ENCODE measurements around the gene ARHGAP22. TPM values are rescaled to one million over a fixed set of nuclear protein-coding genes. Genes with fewer than 3 reads are reported as not detected.

The ARHGAP22 gene
- total RNA-seq, 1 donor from 2014 or later = 6.2 TPM

DNA sequence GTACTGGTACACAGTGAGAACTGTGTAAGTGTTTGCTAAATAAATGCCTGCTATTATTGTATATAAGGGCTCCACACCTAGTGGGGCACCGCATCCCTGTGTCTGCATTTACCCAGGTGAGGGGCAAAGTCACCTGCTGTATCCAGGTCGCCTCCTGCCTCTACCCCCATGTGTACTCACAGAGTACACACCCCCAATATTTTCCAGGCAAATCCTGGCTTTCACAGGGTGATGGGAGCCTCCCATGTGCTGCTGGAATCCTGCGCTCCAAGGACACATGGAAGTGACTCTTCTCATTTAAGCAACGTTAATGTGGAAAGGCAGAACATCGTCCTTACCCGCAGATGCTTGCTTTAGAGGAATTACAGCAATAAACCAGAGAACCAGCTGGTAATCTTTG, 48.2 kb downstream of the ARHGAP22 start:
- H3K4me1 Mint-ChIP-seq (ENCODE audit: low read depth, unreplicated experiment) = peaks cover 8% of the 10 kb centered on the region
- H3K4me3 ChIP-seq (ENCODE audit: insufficient read depth, low read depth, low read length) = no peak overlapping the region
- no peak overlapping the region for H3K4me3 Mint-ChIP-seq (ENCODE audit: unreplicated experiment)
- H3K36me3 Mint-ChIP-seq (ENCODE audit: low read depth, unreplicated experiment) = no peaks in the 10 kb centered on the region
- peaks cover 25% of the 10 kb centered on the region for H4K20me1 ChIP-seq (ENCODE audit: insufficient read depth, low read length)
- DNase-seq (ENCODE audit: low read depth) (no peak), FAIRE-seq (no peak)
- H3K9me3 Mint-ChIP-seq (ENCODE audit: unreplicated experiment) = no peaks in the 10 kb centered on the region
- no peak overlapping the region for H3K4me2 ChIP-seq (ENCODE audit: low read length)
- H3K9ac ChIP-seq (ENCODE audit: low read length) = no peak overlapping the region
- no peaks in the 10 kb centered on the region for H3K4me1 ChIP-seq (ENCODE audit: insufficient read depth, low read length)
- H3K79me2 ChIP-seq (ENCODE audit: insufficient read depth, low read length) = peaks cover 7% of the 10 kb centered on the region
- no peaks in the 10 kb centered on the region for H3K27me3 Mint-ChIP-seq (ENCODE audit: low read depth, unreplicated experiment)
- H3K27ac ChIP-seq (ENCODE audit: low read depth, low read length) = no peak overlapping the region
- TF ChIP-seq, protein P1, sequence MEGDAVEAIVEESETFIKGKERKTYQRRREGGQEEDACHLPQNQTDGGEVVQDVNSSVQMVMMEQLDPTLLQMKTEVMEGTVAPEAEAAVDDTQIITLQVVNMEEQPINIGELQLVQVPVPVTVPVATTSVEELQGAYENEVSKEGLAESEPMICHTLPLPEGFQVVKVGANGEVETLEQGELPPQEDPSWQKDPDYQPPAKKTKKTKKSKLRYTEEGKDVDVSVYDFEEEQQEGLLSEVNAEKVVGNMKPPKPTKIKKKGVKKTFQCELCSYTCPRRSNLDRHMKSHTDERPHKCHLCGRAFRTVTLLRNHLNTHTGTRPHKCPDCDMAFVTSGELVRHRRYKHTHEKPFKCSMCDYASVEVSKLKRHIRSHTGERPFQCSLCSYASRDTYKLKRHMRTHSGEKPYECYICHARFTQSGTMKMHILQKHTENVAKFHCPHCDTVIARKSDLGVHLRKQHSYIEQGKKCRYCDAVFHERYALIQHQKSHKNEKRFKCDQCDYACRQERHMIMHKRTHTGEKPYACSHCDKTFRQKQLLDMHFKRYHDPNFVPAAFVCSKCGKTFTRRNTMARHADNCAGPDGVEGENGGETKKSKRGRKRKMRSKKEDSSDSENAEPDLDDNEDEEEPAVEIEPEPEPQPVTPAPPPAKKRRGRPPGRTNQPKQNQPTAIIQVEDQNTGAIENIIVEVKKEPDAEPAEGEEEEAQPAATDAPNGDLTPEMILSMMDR (IDR thresholded peaks at IDR 0.05; ENCODE audit: insufficient read depth, low read depth, low read length) = no peak
- no peak for TF ChIP-seq EZH2 (IDR thresholded peaks at IDR 0.05; ENCODE audit: insufficient read depth, low read length)
- no peak overlapping the region for H3K27ac Mint-ChIP-seq (ENCODE audit: unreplicated experiment)
- no peaks in the 10 kb centered on the region for H3K27me3 ChIP-seq (ENCODE audit: insufficient read depth, low read length)
- H3K36me3 ChIP-seq (ENCODE audit: insufficient read depth, low read length) = peaks cover 7% of the 10 kb centered on the region
- no peak overlapping the region for H2AFZ ChIP-seq (ENCODE audit: low read depth, low read length)
- H3K9me3 ChIP-seq (ENCODE audit: insufficient read depth, low read depth, low read length) = no peaks in the 10 kb centered on the region

DNA sequence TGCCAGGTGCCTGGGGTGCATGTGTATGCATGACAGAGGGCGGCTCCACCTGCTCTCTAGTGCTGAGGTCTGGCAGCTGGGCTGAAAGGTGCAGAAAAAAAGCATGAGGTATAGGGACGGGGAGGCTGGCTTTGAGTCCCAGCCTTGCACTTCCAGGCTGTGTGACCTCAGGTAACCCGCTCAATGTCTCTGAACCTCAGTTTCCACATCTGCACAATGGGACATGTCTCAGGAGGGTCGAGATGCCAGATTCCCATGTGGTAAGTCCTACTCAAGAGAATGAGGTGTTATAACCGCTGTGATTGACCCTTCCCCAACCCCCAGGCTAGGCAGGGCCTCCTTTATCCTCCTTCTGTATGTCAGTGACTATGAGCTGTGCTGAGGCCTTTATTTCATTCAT, 48.8 kb downstream of the ARHGAP22 start:
- no peak overlapping the region for H3K27ac Mint-ChIP-seq (ENCODE audit: unreplicated experiment)
- H3K4me2 ChIP-seq (ENCODE audit: low read length) = no peak overlapping the region
- no peaks in the 10 kb centered on the region for H3K9me3 ChIP-seq (ENCODE audit: insufficient read depth, low read depth, low read length)
- no peak overlapping the region for H3K4me3 Mint-ChIP-seq (ENCODE audit: unreplicated experiment)
- no peak for FAIRE-seq
- H2AFZ ChIP-seq (ENCODE audit: low read depth, low read length) = no peak overlapping the region
- no peak overlapping the region for H3K9ac ChIP-seq (ENCODE audit: low read length)
- DNase-seq (ENCODE audit: low read depth) = no peak
- H3K27me3 ChIP-seq (ENCODE audit: insufficient read depth, low read length) = no peaks in the 10 kb centered on the region
- no peak overlapping the region for H3K4me3 ChIP-seq (ENCODE audit: insufficient read depth, low read depth, low read length)
- peaks cover 7% of the 10 kb centered on the region for H3K79me2 ChIP-seq (ENCODE audit: insufficient read depth, low read length)
- peaks cover 6% of the 10 kb centered on the region for H3K36me3 ChIP-seq (ENCODE audit: insufficient read depth, low read length)
- peaks cover 31% of the 10 kb centered on the region for H4K20me1 ChIP-seq (ENCODE audit: insufficient read depth, low read length)
- H3K4me1 ChIP-seq (ENCODE audit: insufficient read depth, low read length) = no peaks in the 10 kb centered on the region
- no peaks in the 10 kb centered on the region for H3K9me3 Mint-ChIP-seq (ENCODE audit: unreplicated experiment)
- peaks cover 1% of the 10 kb centered on the region for H3K27me3 Mint-ChIP-seq (ENCODE audit: low read depth, unreplicated experiment)
- H3K27ac ChIP-seq (ENCODE audit: low read depth, low read length) = no peak overlapping the region
- no peaks in the 10 kb centered on the region for H3K36me3 Mint-ChIP-seq (ENCODE audit: low read depth, unreplicated experiment)
- peaks cover 8% of the 10 kb centered on the region for H3K4me1 Mint-ChIP-seq (ENCODE audit: low read depth, unreplicated experiment)
- TF ChIP-seq EZH2 (IDR thresholded peaks at IDR 0.05; ENCODE audit: insufficient read depth, low read length) = no peak
- TF ChIP-seq, protein P1 (IDR thresholded peaks at IDR 0.05; ENCODE audit: insufficient read depth, low read depth, low read length) = no peak

DNA sequence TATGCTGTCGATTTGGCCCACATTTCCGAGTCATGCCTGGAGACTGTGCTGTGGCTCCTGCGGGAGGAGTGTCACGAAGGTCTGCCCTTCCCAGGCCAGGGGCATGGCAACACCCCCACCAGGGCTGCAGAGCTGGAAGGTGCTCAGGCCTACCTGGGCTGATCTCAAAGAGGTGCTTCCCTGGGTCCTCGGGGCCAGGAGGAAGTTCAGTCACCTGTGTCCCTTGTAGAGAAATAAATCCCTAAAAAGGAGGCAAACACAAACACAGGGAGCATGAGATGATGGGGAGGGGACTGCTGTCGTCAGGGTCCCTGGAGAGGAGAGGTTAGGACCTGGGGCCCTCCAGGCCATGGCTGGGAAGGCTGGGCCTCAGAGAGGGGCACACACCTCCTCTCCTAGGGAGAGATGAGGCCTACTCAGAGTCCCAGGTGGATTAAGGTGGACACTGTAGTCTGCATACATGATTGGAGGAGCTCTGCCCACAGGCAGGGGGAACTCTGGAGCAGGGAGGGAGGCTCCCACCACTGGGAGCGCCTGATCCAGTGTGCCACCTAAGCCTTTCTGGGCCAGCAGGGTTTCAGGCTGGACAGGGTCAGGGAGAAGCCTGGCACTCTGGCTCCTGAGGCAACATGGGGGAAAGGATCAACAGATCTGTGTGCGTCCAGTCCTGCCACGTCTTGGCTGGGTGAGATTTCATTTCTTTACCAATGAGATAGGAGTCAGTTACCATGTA, 49.4 kb downstream of the ARHGAP22 start:
- FAIRE-seq = no peak
- Histone ChIP-seq H3K36me3 (ENCODE audit: insufficient read depth, low read length) (peaks cover 9% of the 10 kb centered on the region), H3K4me3 (ENCODE audit: insufficient read depth, low read depth, low read length) (no peak overlapping the region), H4K20me1 (ENCODE audit: insufficient read depth, low read length) (peaks cover 36% of the 10 kb centered on the region), H3K9me3 (ENCODE audit: insufficient read depth, low read depth, low read length) (no peaks in the 10 kb centered on the region), H3K9ac (ENCODE audit: low read length) (no peak overlapping the region), H3K79me2 (ENCODE audit: insufficient read depth, low read length) (peaks cover 7% of the 10 kb centered on the region), H3K4me2 (ENCODE audit: low read length) (no peak overlapping the region), H3K27me3 (ENCODE audit: insufficient read depth, low read length) (no peaks in the 10 kb centered on the region), H3K4me1 (ENCODE audit: insufficient read depth, low read length) (no peaks in the 10 kb centered on the region), H3K27ac (ENCODE audit: low read depth, low read length) (no peak overlapping the region), H2AFZ (ENCODE audit: low read depth, low read length) (no peak overlapping the region)
- no peak overlapping the region for H3K27ac Mint-ChIP-seq (ENCODE audit: unreplicated experiment)
- H3K27me3 Mint-ChIP-seq (ENCODE audit: low read depth, unreplicated experiment) = peaks cover 3% of the 10 kb centered on the region
- peaks cover 8% of the 10 kb centered on the region for H3K4me1 Mint-ChIP-seq (ENCODE audit: low read depth, unreplicated experiment)
- H3K9me3 Mint-ChIP-seq (ENCODE audit: unreplicated experiment) = no peaks in the 10 kb centered on the region
- DNase-seq (ENCODE audit: low read depth) = no peak
- TF ChIP-seq, protein P1 (IDR thresholded peaks at IDR 0.05; ENCODE audit: insufficient read depth, low read depth, low read length) = no peak
- no peak for TF ChIP-seq EZH2 (IDR thresholded peaks at IDR 0.05; ENCODE audit: insufficient read depth, low read length)
- H3K4me3 Mint-ChIP-seq (ENCODE audit: unreplicated experiment) = no peak overlapping the region
- H3K36me3 Mint-ChIP-seq (ENCODE audit: low read depth, unreplicated experiment) = no peaks in the 10 kb centered on the region

Measured in astrocyte (in vitro differentiated cells and primary cell).